Measurements from ENCODE around the gene ZNF791. TPM values are rescaled to one million over a fixed set of nuclear protein-coding genes. Genes with fewer than 3 reads are reported as not detected.

The ZNF791 gene
- total RNA-seq, 2 experiments from 2014 or later, result 7.8 to 17.1 TPM

DNA sequence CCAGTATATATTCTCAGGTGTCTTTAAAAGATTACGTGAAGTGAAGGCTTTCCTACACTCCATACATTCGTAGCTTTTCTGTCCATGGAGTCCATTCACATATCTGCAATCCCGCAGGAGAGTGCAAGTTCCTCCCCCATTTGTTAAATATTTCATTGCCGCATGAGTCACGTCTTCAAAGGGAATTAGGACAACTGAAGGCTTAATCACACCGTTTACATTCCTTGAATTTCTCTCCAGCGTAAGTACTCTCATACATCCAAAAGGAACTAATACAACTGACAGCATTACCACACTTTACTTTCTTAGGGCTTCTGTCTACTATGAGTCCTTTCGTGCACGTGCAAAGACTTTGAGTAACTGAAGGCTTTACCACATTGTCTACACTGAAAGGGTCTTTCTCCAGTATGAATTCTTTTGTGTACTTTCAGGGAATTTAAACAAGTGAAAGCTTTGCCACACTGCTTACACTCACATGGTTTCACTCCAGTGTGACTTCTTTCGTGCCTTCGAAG lies 30.5 kb upstream of the ZNF791 start:
- intact Hi-C loops (cut with micrococcal nuclease; ENCODE audit: unreplicated experiment), result no loop called here
- no peak overlapping the region for H3K4me3 ChIP-seq (ENCODE audit: low read depth, low read length, poor library complexity, severe bottlenecking)
- no peaks in the 10 kb centered on the region for H3K4me1 ChIP-seq (ENCODE audit: insufficient read depth, low read length, poor library complexity, severe bottlenecking)
- peaks cover 23% of the 10 kb centered on the region for H3K36me3 ChIP-seq (ENCODE audit: insufficient read depth, low read length)
- CTCF ChIA-PET (ENCODE audit: unreplicated experiment), result no interaction called here
- DNase-seq (ENCODE audit: low spot score), result no peak
- H4K20me1 ChIP-seq (ENCODE audit: insufficient read depth, low read length), result no peaks in the 10 kb centered on the region
- TF ChIP-seq EZH2phosphoT487 (IDR thresholded peaks at IDR 0.05; ENCODE audit: borderline replicate concordance, low read depth, low read length) (no peak), CTCF (conservative IDR thresholded peaks at IDR 0.05; ENCODE audit: low read length) (no peak)
- H3K79me2 ChIP-seq (ENCODE audit: insufficient read depth, low read depth, low read length), result no peaks in the 10 kb centered on the region
- no peak overlapping the region for H2AFZ ChIP-seq (ENCODE audit: low read length)
- no peak overlapping the region for H3K4me2 ChIP-seq (ENCODE audit: low read length)
- H3K9me3 ChIP-seq (ENCODE audit: low read length), result no peaks in the 10 kb centered on the region
- no peak overlapping the region for H3K27ac ChIP-seq (ENCODE audit: low read depth, low read length, poor library complexity, severe bottlenecking)
- no peaks in the 10 kb centered on the region for H3K9me2 ChIP-seq (ENCODE audit: insufficient read depth, low read length)
- TSS peak; percentile 61 for BruUV-seq (replicated peaks)
- POLR2A ChIA-PET, result no interaction called here

- Histone ChIP-seq H3K79me2 (ENCODE audit: insufficient read depth, low read depth, low read length) (no peaks in the 10 kb centered on the region), H3K9me2 (ENCODE audit: insufficient read depth, low read length) (no peaks in the 10 kb centered on the region), H2AFZ (ENCODE audit: low read length) (no peak overlapping the region), H4K20me1 (ENCODE audit: insufficient read depth, low read length) (no peaks in the 10 kb centered on the region), H3K36me3 (ENCODE audit: insufficient read depth, low read length) (peaks cover 23% of the 10 kb centered on the region), H3K4me2 (ENCODE audit: low read length) (no peak overlapping the region), H3K9me3 (ENCODE audit: low read length) (no peaks in the 10 kb centered on the region), H3K27ac (ENCODE audit: low read depth, low read length, poor library complexity, severe bottlenecking) (no peak overlapping the region), H3K4me1 (ENCODE audit: insufficient read depth, low read length, poor library complexity, severe bottlenecking) (no peaks in the 10 kb centered on the region), H3K4me3 (ENCODE audit: low read depth, low read length, poor library complexity, severe bottlenecking) (no peak overlapping the region)
- intact Hi-C loops (cut with micrococcal nuclease; ENCODE audit: unreplicated experiment), result no loop called here
- no TSS peak for BruUV-seq (replicated peaks)
- no peak for DNase-seq (ENCODE audit: low spot score)
- POLR2A ChIA-PET, result no interaction called here
- no peak for TF ChIP-seq EZH2phosphoT487 (IDR thresholded peaks at IDR 0.05; ENCODE audit: borderline replicate concordance, low read depth, low read length)
- no peak for TF ChIP-seq CTCF (conservative IDR thresholded peaks at IDR 0.05; ENCODE audit: low read length)
- CTCF ChIA-PET (ENCODE audit: unreplicated experiment), result no interaction called here
Observed at GRCh38 chr19:12581100-12581499, 29.6 kb upstream of the ZNF791 start.

GRCh38 chr19:12596485-12596884 lies 14.2 kb upstream of the ZNF791 start:
- intact Hi-C loops (cut with micrococcal nuclease; ENCODE audit: unreplicated experiment), result no loop called here
- POLR2A ChIA-PET, result no interaction called here
- Histone ChIP-seq H3K9me2 (ENCODE audit: insufficient read depth, low read length) (no peaks in the 10 kb centered on the region), H2AFZ (ENCODE audit: low read length) (no peak overlapping the region), H3K4me3 (ENCODE audit: low read depth, low read length, poor library complexity, severe bottlenecking) (no peak overlapping the region), H3K4me2 (ENCODE audit: low read length) (no peak overlapping the region), H3K9me3 (ENCODE audit: low read length) (no peaks in the 10 kb centered on the region), H3K4me1 (ENCODE audit: insufficient read depth, low read length, poor library complexity, severe bottlenecking) (no peaks in the 10 kb centered on the region), H3K79me2 (ENCODE audit: insufficient read depth, low read depth, low read length) (no peaks in the 10 kb centered on the region), H3K27ac (ENCODE audit: low read depth, low read length, poor library complexity, severe bottlenecking) (no peak overlapping the region), H4K20me1 (ENCODE audit: insufficient read depth, low read length) (no peaks in the 10 kb centered on the region), H3K36me3 (ENCODE audit: insufficient read depth, low read length) (no peaks in the 10 kb centered on the region)
- CTCF ChIA-PET (ENCODE audit: unreplicated experiment), result no interaction called here
- TF ChIP-seq CTCF (conservative IDR thresholded peaks at IDR 0.05; ENCODE audit: low read length) (no peak), EZH2phosphoT487 (IDR thresholded peaks at IDR 0.05; ENCODE audit: borderline replicate concordance, low read depth, low read length) (no peak)
- DNase-seq (ENCODE audit: low spot score), result no peak
- BruUV-seq (replicated peaks), result no TSS peak
